Neural cell (in vitro differentiated cells): Measurements from ENCODE around the gene REXO1.

Experiments
- CTCF ChIP-seq: fragments of 450-650 bp; IDR thresholded peaks from 2 replicates; pipeline ENCODE4 v1.5.1; 2014; ENCODE audit warnings: antibody characterized with exemption, mild to moderate bottlenecking, moderate library complexity; ENCODE audit not compliant: poor library complexity, severe bottlenecking
- EP300 ChIP-seq: fragments of 450-650 bp; conservative IDR thresholded peaks from 2 replicates; pipeline ENCODE4 v1.6.1; 2014; ENCODE audit warnings: antibody characterized with exemption, mild to moderate bottlenecking, moderate library complexity; ENCODE audit not compliant: poor library complexity, severe bottlenecking
- EZH2 ChIP-seq: fragments of 200-600, 300-800 bp; shearing (Covaris generic), sonication (generic); IDR thresholded peaks from 2 replicates; pipeline ENCODE4 v1.6.1; 2014; ENCODE audit warnings: antibody characterized with exemption, low read length, borderline replicate concordance, mild to moderate bottlenecking; ENCODE audit not compliant: insufficient read depth, poor library complexity, severe bottlenecking
- TAF1 ChIP-seq: IDR thresholded peaks from 2 replicates; pipeline ENCODE4 v1.6.1; 2012; ENCODE audit warnings: low read depth

GRCh38 chr19:1796395-1797142, 51.7 kb downstream of the REXO1 start:
- TF ChIP-seq CTCF = no peak
- no peak for TF ChIP-seq EZH2
- no peak for TF ChIP-seq TAF1
- no peak for TF ChIP-seq EP300
